ENCODE measurements around the gene KCTD14.
"Not testable (repeated sequence)": the region's sequence is repeated elsewhere in the genome, so short reads cannot be mapped to it uniquely, and the experiment has no call there.

The KCTD14 gene

DNA sequence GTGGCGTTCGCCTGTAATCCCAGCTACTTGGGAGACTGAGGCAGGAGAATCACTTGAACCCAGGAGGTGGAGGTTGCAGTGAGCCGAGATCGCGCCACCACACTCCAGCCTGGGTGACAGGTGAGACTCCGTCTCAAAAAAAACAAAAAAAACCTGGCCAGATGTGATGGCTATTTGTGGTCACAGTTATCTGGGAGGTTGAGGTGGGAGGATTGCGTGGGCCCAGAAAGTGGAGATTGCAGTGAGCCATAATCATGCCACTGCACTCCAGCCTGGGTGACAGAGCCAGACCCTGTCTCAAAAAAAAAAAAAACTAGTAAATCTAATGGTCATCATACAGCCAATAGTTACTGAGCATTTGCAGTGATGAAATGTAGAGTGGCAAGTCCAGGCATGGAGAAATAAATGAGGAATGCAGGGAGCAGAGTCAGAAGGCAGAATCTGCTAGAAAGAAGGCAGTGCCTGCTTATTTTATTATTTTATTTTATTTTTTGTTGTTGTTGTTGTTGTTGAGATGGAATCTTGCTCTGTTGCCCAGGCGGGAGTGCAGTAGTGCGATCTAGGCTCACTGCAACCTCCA lies 36.8 kb upstream of the KCTD14 start:
- H3K4me1 ChIP-seq (ENCODE audit: insufficient read depth, low read length); H3K9ac ChIP-seq (ENCODE audit: low read depth, low read length); H3K9me3 ChIP-seq (ENCODE audit: control insufficient read depth, insufficient read depth, low read length); H3K36me3 ChIP-seq (ENCODE audit: insufficient read depth, low read length): not testable (repeated sequence)

DNA sequence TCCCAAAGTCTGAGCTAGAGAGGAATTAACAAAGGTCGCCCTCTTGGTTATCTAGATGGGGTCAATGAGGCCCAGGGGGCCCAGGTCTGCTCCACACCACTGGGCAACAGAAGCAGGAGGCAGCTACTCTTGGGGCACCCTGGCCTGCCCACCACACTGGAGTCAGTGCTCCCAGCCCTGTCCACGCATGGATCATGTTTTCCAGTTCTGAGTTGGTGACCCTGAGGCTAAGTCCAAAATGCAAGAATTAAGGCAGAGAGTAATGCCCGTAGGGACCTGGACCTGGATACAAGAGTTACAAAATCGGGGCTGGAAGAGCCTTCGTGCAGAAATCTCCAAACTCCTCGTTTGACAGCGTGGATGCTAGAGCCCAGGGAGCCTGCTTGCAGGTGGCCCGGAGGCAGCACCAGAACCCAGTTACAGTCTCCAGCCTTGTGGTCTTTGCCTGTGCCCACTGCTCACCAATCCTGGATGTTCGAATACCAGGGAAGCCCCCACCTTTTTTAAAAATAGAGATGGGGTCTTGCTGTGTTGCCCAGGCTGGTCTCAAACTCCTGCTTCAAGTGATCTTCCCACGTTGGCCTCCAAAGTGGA lies 34.5 kb upstream of the KCTD14 start:
- H3K36me3 ChIP-seq (ENCODE audit: insufficient read depth, low read length), result no peaks in the 10 kb centered on the region
- H3K9ac ChIP-seq (ENCODE audit: low read depth, low read length), result no peak overlapping the region
- H3K4me1 ChIP-seq (ENCODE audit: insufficient read depth, low read length), result no peaks in the 10 kb centered on the region
- H3K9me3 ChIP-seq (ENCODE audit: control insufficient read depth, insufficient read depth, low read length), result no peaks in the 10 kb centered on the region

DNA sequence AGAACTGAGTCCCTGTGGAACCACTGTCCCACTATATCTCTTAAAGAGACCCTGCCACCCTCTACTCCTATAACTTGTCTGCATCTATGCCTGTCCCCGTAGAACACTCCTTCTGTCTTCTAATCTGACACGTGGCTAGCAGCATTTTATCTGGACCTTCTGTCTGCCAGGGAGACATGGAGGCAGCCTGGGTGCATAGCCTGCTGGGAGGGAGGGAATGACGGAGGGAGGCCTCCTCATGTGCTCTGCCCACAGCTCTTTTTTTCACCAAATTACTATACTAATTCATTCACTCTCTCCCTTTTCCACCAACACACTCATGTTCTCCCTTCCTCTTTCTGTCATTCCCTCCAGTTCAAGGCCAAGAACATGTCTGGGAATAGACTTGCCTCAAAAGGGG lies 33.0 kb upstream of the KCTD14 start:
- Histone ChIP-seq H3K4me1 (ENCODE audit: insufficient read depth, low read length) (peaks cover 6% of the 10 kb centered on the region; the same call in 1 of the 2 replicates), H3K9ac (ENCODE audit: low read depth, low read length) (no peak overlapping the region)

DNA sequence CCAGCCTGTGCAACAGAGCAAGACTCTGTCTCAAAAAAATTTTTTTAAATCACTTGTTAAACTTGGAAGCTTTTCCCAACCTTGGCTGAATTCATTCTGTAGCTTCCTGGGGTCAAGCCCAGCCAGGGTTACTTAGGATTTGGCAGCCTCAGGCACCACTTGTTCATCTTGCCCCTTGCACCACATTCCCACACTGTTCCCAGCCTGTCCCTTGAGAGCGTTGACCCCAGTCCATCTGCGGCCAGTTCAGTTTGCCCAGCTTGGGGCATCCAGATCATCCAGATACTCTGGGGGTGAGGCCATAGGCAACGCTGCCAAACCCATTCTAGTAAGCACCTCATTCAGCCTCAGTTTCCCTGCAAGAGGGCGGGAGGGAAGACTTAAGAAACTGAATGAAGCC lies 31.9 kb upstream of the KCTD14 start:
- Histone ChIP-seq H3K9me3 (ENCODE audit: control insufficient read depth, insufficient read depth, low read length) (no peaks in the 10 kb centered on the region), H3K36me3 (ENCODE audit: insufficient read depth, low read length) (no peaks in the 10 kb centered on the region), H3K9ac (ENCODE audit: low read depth, low read length) (no peak overlapping the region), H3K4me1 (ENCODE audit: insufficient read depth, low read length) (peaks cover 14% of the 10 kb centered on the region; the same call in 1 of the 2 replicates)

More for the DNA sequence above, 33.0 kb upstream of the KCTD14 start:
- H3K36me3 ChIP-seq (ENCODE audit: insufficient read depth, low read length), result no peaks in the 10 kb centered on the region
- no peaks in the 10 kb centered on the region for H3K9me3 ChIP-seq (ENCODE audit: control insufficient read depth, insufficient read depth, low read length)

DNA sequence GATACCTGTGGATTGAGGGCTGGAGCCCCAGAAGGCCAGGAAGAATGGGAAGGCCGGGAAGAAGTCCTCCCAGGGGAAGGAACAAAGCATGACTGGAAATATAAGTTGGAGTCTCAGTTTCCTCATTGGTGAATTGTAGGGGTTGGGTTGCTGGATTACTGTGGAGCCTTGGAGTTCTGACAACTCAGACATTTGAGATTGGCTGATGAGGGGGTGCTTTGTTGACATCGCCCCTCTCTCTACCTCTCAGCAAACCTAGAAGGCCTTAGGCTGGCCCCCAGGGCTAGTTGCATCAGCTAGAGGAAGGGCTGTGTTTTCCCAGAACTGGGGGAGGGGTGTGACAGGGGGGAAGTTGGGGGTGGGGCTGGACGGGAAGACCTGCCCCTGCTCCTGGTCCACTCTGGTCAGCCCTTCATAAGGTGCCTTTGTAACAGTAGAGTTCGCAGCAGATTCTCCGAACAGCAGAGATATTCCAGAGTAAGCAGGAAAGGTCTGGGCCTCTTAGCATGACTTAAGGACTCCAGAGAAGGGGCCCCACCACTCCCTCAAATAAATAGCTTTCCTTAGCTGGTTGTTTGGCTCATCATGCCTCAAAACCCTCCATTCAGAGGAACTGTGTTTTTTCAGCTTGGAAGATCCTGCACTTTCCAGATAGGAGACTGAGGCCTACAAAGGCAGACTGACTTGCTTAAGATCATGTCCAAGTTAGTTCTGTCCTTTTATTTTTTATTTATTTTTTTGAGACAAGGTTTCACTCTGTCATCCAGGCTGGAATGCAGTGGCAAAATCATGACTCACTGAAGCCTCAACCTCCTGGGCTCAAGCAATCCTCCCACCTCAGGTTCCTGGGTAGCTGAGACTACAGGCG lies 28.1 kb upstream of the KCTD14 start:
- H3K9ac ChIP-seq (ENCODE audit: low read depth, low read length), result 0 out of 2 replicates have a peak overlapping the region, but pooled peaks have one; percentile 19
- peaks cover 14% of the 10 kb centered on the region; the same call in 1 of the 2 replicates for H3K4me1 ChIP-seq (ENCODE audit: insufficient read depth, low read length)
- H3K9me3 ChIP-seq (ENCODE audit: control insufficient read depth, insufficient read depth, low read length), result no peaks in the 10 kb centered on the region
- no peaks in the 10 kb centered on the region for H3K36me3 ChIP-seq (ENCODE audit: insufficient read depth, low read length)

DNA sequence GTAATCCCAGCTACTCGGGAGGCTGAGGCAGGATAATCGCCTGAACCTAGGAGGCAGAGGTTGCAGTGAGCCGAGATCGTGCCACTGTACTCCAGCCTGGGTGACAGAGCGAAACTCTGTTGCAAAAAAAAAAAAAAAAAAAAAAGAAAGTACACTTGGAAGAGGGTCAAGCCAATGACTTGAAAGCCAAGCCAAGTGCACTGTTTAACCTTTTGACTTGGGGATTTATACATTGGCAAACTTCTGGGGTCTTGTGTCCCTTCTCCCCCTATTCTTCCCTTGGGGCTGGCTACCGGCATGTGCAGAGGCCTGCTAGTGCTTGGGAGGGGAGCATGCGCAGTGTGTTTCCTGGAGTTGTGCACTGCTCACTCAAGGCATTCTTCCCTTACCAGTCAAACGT lies 26.3 kb upstream of the KCTD14 start:
- H3K4me1 ChIP-seq (ENCODE audit: insufficient read depth, low read length), result peaks cover 17% of the 10 kb centered on the region; the same call in 1 of the 2 replicates
- H3K36me3 ChIP-seq (ENCODE audit: insufficient read depth, low read length), result no peaks in the 10 kb centered on the region
- H3K9ac ChIP-seq (ENCODE audit: low read depth, low read length), result no peak overlapping the region
- H3K9me3 ChIP-seq (ENCODE audit: control insufficient read depth, insufficient read depth, low read length), result no peaks in the 10 kb centered on the region

DNA sequence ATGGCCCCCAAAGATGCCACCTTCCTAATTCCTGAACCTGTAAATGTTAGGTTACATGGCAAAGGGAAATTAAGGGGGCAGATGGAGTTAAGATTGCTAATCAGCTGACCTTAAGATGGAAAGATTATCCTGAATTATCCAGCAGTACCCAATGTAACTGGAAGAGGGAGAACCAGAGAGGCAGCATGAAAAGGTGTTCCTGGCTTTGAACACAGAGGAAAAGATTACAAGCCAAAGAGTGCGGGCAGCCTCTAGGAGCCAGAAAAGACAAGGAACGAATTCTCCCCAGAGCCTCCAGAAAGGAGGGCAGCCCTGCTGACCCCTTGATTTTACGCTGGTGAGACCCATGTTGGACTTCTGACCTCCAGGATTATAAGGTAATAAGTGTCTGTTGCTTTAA lies 25.5 kb upstream of the KCTD14 start:
- no peaks in the 10 kb centered on the region for H3K9me3 ChIP-seq (ENCODE audit: control insufficient read depth, insufficient read depth, low read length)
- no peaks in the 10 kb centered on the region for H3K36me3 ChIP-seq (ENCODE audit: insufficient read depth, low read length)
- H3K4me1 ChIP-seq (ENCODE audit: insufficient read depth, low read length), result peaks cover 17% of the 10 kb centered on the region; the same call in 1 of the 2 replicates
- H3K9ac ChIP-seq (ENCODE audit: low read depth, low read length), result no peak overlapping the region

DNA sequence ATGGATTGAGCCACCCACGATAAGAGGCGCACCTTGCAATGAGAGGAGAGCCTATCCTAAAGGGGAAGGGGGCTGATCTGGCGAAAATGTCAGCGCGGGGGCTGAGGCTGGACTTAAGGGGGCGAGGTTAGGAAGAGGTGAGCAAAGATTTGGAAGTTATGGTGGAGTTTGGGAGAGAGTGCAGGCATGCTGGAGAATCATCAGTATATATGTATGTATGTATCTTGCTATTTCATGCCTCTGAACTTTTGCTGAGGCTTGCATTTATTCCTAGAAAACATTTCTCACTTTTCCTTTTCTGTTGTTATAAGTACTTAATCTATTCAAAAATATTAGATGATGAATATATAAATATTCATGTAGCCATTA lies 23.4 kb upstream of the KCTD14 start:
- H3K4me1 ChIP-seq (ENCODE audit: insufficient read depth, low read length), result peaks cover 13% of the 10 kb centered on the region; the same call in 1 of the 2 replicates
- H3K9ac ChIP-seq (ENCODE audit: low read depth, low read length), result no peak overlapping the region
- no peaks in the 10 kb centered on the region for H3K9me3 ChIP-seq (ENCODE audit: control insufficient read depth, insufficient read depth, low read length)
- no peaks in the 10 kb centered on the region for H3K36me3 ChIP-seq (ENCODE audit: insufficient read depth, low read length)

DNA sequence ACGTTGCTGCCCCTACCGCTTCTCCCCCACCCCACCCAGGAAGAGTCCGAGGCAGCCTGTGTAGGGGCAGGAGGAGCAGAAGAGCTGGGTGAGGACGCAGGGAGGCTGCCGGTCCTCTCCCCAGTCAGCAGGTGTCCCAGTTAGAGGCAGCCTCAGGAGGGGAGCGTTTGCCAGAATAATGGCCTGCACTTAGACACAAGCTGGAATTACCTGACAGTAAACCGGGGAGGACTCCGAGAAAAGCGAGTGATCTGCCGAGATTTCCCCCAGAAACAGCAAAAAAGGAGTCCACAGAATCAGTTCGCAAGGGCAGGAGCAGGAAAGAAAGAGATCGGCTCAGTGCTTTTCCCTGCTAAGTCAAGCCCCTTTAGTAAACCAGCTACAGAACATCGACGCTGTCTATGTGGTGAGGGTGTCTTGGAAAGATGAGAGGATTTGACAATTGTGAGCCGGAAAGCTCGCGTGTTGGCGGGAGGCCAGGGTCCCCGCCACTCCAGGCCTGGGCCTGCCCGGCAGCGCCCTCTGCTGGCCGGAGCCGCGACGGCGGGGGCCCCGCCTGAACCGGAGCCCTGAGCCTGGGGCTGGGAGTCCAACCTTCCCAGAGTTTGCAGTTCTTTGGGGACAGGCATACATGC lies 22.9 kb upstream of the KCTD14 start:
- no peaks in the 10 kb centered on the region for H3K36me3 ChIP-seq (ENCODE audit: insufficient read depth, low read length)
- peak overlapping the region; percentile 29; the same call in 1 of the 2 replicates for H3K9ac ChIP-seq (ENCODE audit: low read depth, low read length)
- H3K9me3 ChIP-seq (ENCODE audit: control insufficient read depth, insufficient read depth, low read length), result no peaks in the 10 kb centered on the region
- peaks cover 16% of the 10 kb centered on the region; the same call in 1 of the 2 replicates for H3K4me1 ChIP-seq (ENCODE audit: insufficient read depth, low read length)

DNA sequence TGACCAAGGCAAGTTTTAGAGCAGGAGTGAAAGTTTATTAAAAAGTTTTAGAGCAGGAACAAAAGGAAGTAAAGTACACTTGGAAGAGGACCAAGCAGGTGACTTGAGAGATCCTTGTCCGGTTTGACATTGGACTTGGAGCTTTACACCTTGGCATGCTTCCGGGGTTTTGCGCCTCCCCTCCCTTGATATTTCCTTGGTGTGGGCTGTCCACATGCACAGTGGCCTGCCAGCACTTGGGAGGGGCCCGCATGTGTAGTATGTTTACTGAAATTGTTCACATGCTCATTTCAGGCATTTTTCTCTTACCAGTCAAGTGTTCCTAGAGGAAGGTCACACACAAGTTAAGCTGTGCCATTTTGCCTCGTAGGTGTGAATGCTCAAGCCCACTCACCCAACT lies 21.6 kb upstream of the KCTD14 start:
- no peaks in the 10 kb centered on the region for H3K36me3 ChIP-seq (ENCODE audit: insufficient read depth, low read length)
- H3K9me3 ChIP-seq (ENCODE audit: control insufficient read depth, insufficient read depth, low read length), result no peaks in the 10 kb centered on the region
- no peak overlapping the region for H3K9ac ChIP-seq (ENCODE audit: low read depth, low read length)
- H3K4me1 ChIP-seq (ENCODE audit: insufficient read depth, low read length), result peaks cover 11% of the 10 kb centered on the region; the same call in 1 of the 2 replicates

DNA sequence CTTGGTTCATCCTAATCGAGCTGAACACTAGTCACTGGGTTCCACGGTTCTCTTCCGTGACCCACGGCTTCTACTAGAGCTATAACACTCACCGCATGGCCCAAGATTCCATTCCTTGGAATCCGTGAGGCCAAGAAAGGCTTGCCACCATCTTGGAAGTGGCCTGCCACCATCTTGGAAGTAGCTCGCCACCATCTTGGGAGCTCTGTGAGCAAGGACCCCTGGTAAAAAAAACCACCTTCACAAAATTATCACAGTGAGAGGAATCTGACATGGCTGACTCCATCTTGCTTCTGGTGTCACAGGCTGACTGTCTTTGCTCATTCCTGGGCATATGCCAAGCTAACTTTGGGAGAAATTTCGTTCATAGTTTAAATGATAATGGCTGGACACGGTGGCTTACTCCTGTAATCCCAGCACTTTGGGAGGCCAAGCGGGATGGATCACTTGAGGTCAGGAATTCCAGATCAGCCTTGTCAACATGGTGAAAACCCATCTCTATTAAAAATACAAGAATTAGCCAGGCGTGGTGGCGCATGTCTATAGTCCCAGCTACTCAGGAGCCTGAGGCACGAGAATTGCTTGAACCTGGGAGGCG lies 18.9 kb upstream of the KCTD14 start:
- Histone ChIP-seq H3K4me1 (ENCODE audit: insufficient read depth, low read length) (peaks cover 11% of the 10 kb centered on the region; the same call in 1 of the 2 replicates), H3K9me3 (ENCODE audit: control insufficient read depth, insufficient read depth, low read length) (no peaks in the 10 kb centered on the region), H3K36me3 (ENCODE audit: insufficient read depth, low read length) (no peaks in the 10 kb centered on the region), H3K9ac (ENCODE audit: low read depth, low read length) (no peak overlapping the region)

DNA sequence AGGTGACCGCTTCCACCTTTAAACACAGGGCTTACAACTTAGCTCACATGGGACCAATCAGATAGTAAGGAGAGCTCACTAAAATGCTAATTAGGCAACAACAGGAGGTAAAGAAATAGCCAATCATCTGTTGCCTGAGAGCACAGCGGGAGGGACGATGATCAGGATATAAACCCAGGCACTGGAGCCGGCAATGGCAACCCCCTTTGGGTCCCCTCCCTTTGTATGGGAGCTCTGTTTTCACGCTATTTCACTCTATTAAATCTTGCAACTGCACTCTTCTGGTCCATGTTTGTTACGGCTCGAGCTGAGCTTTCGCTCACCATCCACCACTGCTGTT lies 18.3 kb upstream of the KCTD14 start:
- H3K36me3 ChIP-seq (ENCODE audit: insufficient read depth, low read length); H3K9me3 ChIP-seq (ENCODE audit: control insufficient read depth, insufficient read depth, low read length); H3K9ac ChIP-seq (ENCODE audit: low read depth, low read length): not testable (repeated sequence)
- H3K4me1 ChIP-seq (ENCODE audit: insufficient read depth, low read length), result peaks cover 11% of the 10 kb centered on the region; the same call in 1 of the 2 replicates

DNA sequence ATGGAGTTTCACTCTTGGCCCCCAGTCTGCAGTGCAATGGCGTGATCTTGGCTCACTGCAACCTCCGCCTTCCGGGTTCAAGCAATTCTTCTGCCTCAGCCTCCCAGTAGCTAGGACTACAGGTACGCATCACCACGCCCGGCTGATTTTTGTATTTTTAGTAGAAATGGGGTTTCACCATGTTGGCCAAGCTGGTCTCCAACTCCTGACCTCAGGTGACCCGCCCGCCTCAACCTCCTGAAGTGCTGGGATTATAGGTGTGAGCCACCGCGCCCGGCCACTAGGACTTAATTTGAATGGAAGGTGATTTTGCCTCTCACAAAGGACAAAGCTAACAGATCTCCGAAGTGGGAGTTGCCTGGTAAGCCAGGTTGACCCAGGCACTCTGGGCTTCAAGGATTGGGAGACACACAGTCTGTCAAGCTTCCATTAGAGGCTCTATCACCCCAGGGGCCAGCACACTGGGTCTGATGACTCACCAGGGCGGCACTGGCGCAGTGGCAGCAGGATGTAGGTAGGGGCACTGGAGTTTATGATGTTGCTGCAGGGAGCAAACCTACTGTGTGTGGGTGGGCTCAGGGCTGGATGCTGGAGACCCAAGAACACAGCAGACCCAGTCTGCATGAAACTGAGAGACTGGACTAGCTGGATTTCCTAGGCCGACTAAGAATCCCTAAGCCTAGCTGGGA lies 17.8 kb upstream of the KCTD14 start:
- no peaks in the 10 kb centered on the region for H3K36me3 ChIP-seq (ENCODE audit: insufficient read depth, low read length)
- H3K4me1 ChIP-seq (ENCODE audit: insufficient read depth, low read length), result peaks cover 9% of the 10 kb centered on the region; the same call in 1 of the 2 replicates
- no peaks in the 10 kb centered on the region for H3K9me3 ChIP-seq (ENCODE audit: control insufficient read depth, insufficient read depth, low read length)
- no peak overlapping the region for H3K9ac ChIP-seq (ENCODE audit: low read depth, low read length)

Data from ES-I3 (cell line).